SU-DHL-6 (cell line): ENCODE results near the gene OR6N1.

Experiments
- H2AFZ ChIP-seq: fragments of 200-600 bp; sonication (generic); 2 replicates; pipeline ENCODE4 v1.6.1; 2014; ENCODE audit warnings: low read depth, mild to moderate bottlenecking, moderate library complexity, mixed read lengths, antibody characterized with exemption, low read length; ENCODE audit not compliant: severe bottlenecking
- H3F3A ChIP-seq: fragments of 200-600 bp; shearing (Covaris generic); 2 replicates; pipeline ENCODE4 v1.6.0; 2016; ENCODE audit warnings: antibody characterized with exemption, mild to moderate bottlenecking; ENCODE audit not compliant: insufficient read depth
- H3K27ac ChIP-seq: fragments of 200-600 bp; sonication (generic); 2 replicates; pipeline ENCODE4 v1.5.1; 2016; ENCODE audit warnings: low read depth, mild to moderate bottlenecking, low read length, moderate library complexity, mixed read lengths
- H3K27me3 ChIP-seq: fragments of 200-600 bp; sonication (generic), shearing (Covaris generic); 2 replicates; pipeline ENCODE4 v1.6.0; 2014; ENCODE audit warnings: mild to moderate bottlenecking, low read length
- H3K36me3 ChIP-seq: fragments of 200-600 bp; sonication (generic); 2 replicates; pipeline ENCODE4 v1.6.1; 2014; ENCODE audit warnings: mild to moderate bottlenecking, low read length, mixed read lengths
- H3K4me2 ChIP-seq: fragments of 300-600, 200-600 bp; shearing (Covaris generic), sonication (generic); 2 replicates; pipeline ENCODE4 v1.6.0; 2014; ENCODE audit warnings: low read length, low read depth, mild to moderate bottlenecking; ENCODE audit not compliant: poor library complexity, severe bottlenecking
- H3K4me3 ChIP-seq: fragments of 200-600 bp; sonication (generic); 2 replicates; pipeline ENCODE4 v1.5.1; 2014; ENCODE audit warnings: antibody characterized with exemption, low read length, mild to moderate bottlenecking, mixed read lengths; ENCODE audit not compliant: insufficient read depth, poor library complexity, severe bottlenecking
- H3K79me2 ChIP-seq: fragments of 200-600 bp; sonication (generic); 2 replicates; pipeline ENCODE4 v1.6.1; 2014; ENCODE audit warnings: mild to moderate bottlenecking, low read length, moderate library complexity; ENCODE audit not compliant: insufficient read depth
- H3K9ac ChIP-seq: fragments of 200-600 bp; sonication (generic); 2 replicates; pipeline ENCODE4 v1.7.0; 2014; ENCODE audit warnings: mild to moderate bottlenecking, low read length
- H3K9me2 ChIP-seq: fragments of 200-600 bp; sonication (generic); replicated peaks from 2 replicates; pipeline ENCODE4 v1.6.1; 2014; ENCODE audit warnings: low read length; ENCODE audit not compliant: insufficient read depth
- H3K9me3 ChIP-seq: fragments of 200-600 bp; sonication (generic); 2 replicates; pipeline ENCODE4 v1.6.1; 2014; ENCODE audit warnings: low read length, mixed read lengths; ENCODE audit not compliant: insufficient read depth
- H4K20me1 ChIP-seq: fragments of 200-600 bp; sonication (generic); 2 replicates; pipeline ENCODE4 v1.6.1; 2014; ENCODE audit warnings: low read depth, mild to moderate bottlenecking, antibody characterized with exemption, low read length, moderate library complexity, mixed read lengths
- CTCF ChIP-seq: fragments of 200-600 bp; sonication (generic); IDR thresholded peaks from one replicate; pipeline ENCODE4 v1.5.1; 2017; ENCODE audit warnings: antibody characterized with exemption, mild to moderate bottlenecking, low read length, moderate library complexity; ENCODE audit not compliant: insufficient read depth, poor library complexity, severe bottlenecking
- EZH2phosphoT487 ChIP-seq: fragments of 200-600 bp; sonication (generic), shearing (Covaris generic); conservative IDR thresholded peaks from 2 replicates; pipeline ENCODE4 v1.6.1; 2018; ENCODE audit warnings: mild to moderate bottlenecking, antibody characterized with exemption, low read length, moderate library complexity, mixed read lengths

Gene OR6N1

DNA sequence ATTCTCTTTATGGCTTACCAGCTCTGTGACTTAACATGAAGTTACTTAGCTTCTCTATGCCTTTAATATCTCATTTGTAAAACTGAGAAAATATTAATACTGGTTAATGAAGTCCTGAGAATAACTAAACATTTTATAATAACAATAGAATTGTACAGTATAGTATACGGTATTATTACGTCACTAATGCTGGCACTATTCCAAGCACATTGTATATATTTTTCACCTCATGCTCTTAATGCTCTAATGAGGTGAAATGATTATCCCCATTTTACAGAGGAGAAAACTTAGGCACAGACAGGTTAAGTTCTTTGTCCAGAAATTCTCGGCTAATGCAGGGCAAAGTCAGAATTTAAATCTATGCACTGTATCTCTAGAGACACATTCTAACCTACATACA lies 52.3 kb downstream of the OR6N1 start:
- Histone ChIP-seq H3K27ac (no peak overlapping the region), H3F3A (no peaks in the 10 kb centered on the region), H3K9me2 (no peaks in the 10 kb centered on the region), H2AFZ (no peak overlapping the region), H4K20me1 (no peaks in the 10 kb centered on the region), H3K36me3 (no peaks in the 10 kb centered on the region), H3K79me2 (no peaks in the 10 kb centered on the region), H3K27me3 (no peaks in the 10 kb centered on the region), H3K9me3 (no peaks in the 10 kb centered on the region), H3K4me3 (no peak overlapping the region), H3K4me2 (no peak overlapping the region), H3K9ac (no peak overlapping the region)
- TF ChIP-seq CTCF (no peak), EZH2phosphoT487 (no peak)

- no peaks in the 10 kb centered on the region for H3K9me3 ChIP-seq
- no peak overlapping the region for H3K4me2 ChIP-seq
- no peak overlapping the region for H3K27ac ChIP-seq
- H3K9me2 ChIP-seq, result no peaks in the 10 kb centered on the region
- H3K9ac ChIP-seq, result no peak overlapping the region
- H3K36me3 ChIP-seq, result no peaks in the 10 kb centered on the region
- TF ChIP-seq CTCF (no peak), EZH2phosphoT487 (no peak)
- no peaks in the 10 kb centered on the region for H3F3A ChIP-seq
- H3K79me2 ChIP-seq, result no peaks in the 10 kb centered on the region
- H2AFZ ChIP-seq, result no peak overlapping the region
- H3K4me3 ChIP-seq, result no peak overlapping the region
- no peaks in the 10 kb centered on the region for H4K20me1 ChIP-seq
- no peaks in the 10 kb centered on the region for H3K27me3 ChIP-seq
These were observed 54.7 kb downstream of the OR6N1 start for GRCh38 chr1:158717344-158717743.

DNA sequence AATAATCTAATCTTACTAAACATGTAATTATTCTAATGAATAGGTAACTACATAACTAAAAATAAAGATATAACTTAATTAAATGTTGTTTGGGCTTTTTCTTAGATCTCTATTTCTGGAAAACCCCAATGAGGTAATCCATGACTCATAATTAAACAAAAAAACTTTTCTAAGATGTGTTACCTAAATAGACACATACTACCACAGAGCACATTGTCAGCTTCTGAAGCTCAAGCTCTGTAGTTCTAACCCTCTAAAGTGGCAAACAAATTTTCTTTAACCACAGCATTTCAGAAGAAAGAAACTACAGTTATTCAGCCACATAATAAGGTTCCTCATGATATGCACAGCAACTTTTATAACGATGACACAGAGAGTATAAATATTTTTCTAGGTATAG lies 55.7 kb downstream of the OR6N1 start:
- Histone ChIP-seq H2AFZ (no peak overlapping the region), H3K27ac (no peak overlapping the region), H3K27me3 (no peaks in the 10 kb centered on the region), H3K9ac (no peak overlapping the region), H4K20me1 (no peaks in the 10 kb centered on the region), H3K9me3 (no peaks in the 10 kb centered on the region), H3K79me2 (no peaks in the 10 kb centered on the region), H3K36me3 (no peaks in the 10 kb centered on the region), H3K4me2 (no peak overlapping the region), H3K4me3 (no peak overlapping the region), H3F3A (no peaks in the 10 kb centered on the region), H3K9me2 (no peaks in the 10 kb centered on the region)
- TF ChIP-seq EZH2phosphoT487 (no peak), CTCF (no peak)

DNA sequence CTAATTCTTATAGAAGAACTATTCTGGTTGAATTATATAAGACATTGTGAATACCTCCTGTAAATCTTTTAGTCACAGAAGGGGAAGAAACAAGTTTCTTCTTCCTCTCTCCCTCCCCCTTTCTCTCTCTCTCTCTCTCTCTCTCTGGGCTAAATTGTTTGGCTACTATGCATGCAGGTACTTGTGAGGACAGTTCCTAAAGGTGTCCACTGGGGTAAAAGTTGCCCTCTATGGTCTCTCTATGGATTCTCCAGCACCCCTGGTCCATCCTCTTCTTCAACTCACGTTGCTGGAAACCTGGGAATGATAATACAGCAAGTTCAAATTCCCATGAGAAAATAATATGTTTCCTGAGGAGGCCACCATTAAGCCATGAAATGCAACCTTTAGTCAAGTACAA lies 57.2 kb downstream of the OR6N1 start:
- H3K27ac ChIP-seq, result no peak overlapping the region
- no peaks in the 10 kb centered on the region for H3F3A ChIP-seq
- H4K20me1 ChIP-seq, result no peaks in the 10 kb centered on the region
- H3K9ac ChIP-seq, result no peak overlapping the region
- H3K27me3 ChIP-seq, result no peaks in the 10 kb centered on the region
- H3K36me3 ChIP-seq, result no peaks in the 10 kb centered on the region
- no peaks in the 10 kb centered on the region for H3K9me3 ChIP-seq
- no peak overlapping the region for H3K4me3 ChIP-seq
- no peaks in the 10 kb centered on the region for H3K79me2 ChIP-seq
- TF ChIP-seq CTCF (no peak), EZH2phosphoT487 (no peak)
- H3K9me2 ChIP-seq, result no peaks in the 10 kb centered on the region
- no peak overlapping the region for H3K4me2 ChIP-seq
- H2AFZ ChIP-seq, result no peak overlapping the region
